ENCODE data around the gene NEK9. TPM values are rescaled to one million over a fixed set of nuclear protein-coding genes. Genes with fewer than 3 reads are reported as not detected.

Gene NEK9
- total RNA-seq, 1 donor from 2014 or later, result 43.5 TPM

DNA sequence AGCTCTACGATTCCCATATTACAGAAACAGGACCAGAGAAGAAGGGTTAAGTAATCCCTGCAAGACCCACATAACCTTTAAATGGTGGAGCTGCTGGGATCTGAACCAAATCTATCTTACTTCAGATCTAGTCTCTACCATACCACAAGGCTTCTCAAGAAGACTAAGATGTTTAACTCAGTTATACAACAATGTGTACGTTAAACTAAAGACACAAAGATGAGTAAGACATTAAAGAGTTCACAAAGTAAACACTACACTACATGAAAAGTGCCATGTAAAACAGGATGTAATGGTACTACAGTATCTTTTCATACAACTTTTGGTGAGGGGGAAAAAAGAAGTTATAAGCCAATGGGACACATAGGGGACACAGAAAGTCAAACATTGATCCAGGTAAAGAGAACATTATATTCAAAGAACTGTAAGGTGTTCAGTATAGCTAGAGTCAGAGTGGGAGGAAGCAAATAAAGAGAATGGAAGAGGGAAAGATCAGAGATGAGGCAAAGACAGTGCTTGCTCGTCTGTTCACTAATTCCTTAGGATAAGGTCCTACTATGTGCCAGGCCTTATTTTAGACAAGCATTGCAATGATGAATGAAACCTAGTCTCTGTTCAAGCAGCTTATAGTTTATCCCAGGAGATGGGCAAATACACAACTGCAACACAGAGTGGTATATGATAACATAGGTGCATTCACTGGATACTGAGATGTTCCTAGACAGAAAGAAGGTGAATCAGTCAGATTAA is 41.9 kb upstream of the NEK9 start:
- Histone ChIP-seq H3K27me3 (ENCODE audit: control insufficient read depth, insufficient read depth, low read length) (no peaks in the 10 kb centered on the region), H3K36me3 (ENCODE audit: control insufficient read depth, insufficient read depth, low read length) (no peaks in the 10 kb centered on the region), H3K4me3 (ENCODE audit: low read depth, low read length) (no peak overlapping the region)
- no peak for DNase-seq (ENCODE audit: low read depth)
- TF ChIP-seq, protein P1, sequence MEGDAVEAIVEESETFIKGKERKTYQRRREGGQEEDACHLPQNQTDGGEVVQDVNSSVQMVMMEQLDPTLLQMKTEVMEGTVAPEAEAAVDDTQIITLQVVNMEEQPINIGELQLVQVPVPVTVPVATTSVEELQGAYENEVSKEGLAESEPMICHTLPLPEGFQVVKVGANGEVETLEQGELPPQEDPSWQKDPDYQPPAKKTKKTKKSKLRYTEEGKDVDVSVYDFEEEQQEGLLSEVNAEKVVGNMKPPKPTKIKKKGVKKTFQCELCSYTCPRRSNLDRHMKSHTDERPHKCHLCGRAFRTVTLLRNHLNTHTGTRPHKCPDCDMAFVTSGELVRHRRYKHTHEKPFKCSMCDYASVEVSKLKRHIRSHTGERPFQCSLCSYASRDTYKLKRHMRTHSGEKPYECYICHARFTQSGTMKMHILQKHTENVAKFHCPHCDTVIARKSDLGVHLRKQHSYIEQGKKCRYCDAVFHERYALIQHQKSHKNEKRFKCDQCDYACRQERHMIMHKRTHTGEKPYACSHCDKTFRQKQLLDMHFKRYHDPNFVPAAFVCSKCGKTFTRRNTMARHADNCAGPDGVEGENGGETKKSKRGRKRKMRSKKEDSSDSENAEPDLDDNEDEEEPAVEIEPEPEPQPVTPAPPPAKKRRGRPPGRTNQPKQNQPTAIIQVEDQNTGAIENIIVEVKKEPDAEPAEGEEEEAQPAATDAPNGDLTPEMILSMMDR (IDR thresholded peaks at IDR 0.05; ENCODE audit: insufficient read depth, low read length, poor library complexity, severe bottlenecking), result no peak

DNA sequence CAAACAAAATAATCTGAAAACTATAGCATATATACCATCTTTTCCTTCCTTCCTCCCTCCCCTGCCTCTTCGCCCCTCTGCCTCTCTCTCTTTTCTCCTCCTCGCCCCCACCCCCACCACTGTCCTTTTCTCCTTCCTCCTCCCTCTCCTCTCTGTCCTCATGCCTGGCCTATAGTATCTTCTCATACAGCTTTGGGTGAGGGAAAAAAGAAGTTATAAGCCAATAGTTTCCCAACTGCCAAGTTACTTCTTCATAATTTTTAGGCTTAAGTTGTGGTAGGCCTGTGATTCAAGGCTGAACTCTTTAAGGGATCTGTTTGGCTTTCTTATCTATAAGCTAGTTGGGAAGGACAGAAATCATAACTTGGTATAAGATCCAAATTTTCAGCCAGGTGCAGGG is 40.5 kb upstream of the NEK9 start:
- H3K4me3 ChIP-seq (ENCODE audit: low read depth, low read length), result no peak overlapping the region
- no peak for DNase-seq (ENCODE audit: low read depth)
- TF ChIP-seq, protein P1 (IDR thresholded peaks at IDR 0.05; ENCODE audit: insufficient read depth, low read length, poor library complexity, severe bottlenecking), result no peak
- no peaks in the 10 kb centered on the region for H3K27me3 ChIP-seq (ENCODE audit: control insufficient read depth, insufficient read depth, low read length)
- no peaks in the 10 kb centered on the region for H3K36me3 ChIP-seq (ENCODE audit: control insufficient read depth, insufficient read depth, low read length)

DNA sequence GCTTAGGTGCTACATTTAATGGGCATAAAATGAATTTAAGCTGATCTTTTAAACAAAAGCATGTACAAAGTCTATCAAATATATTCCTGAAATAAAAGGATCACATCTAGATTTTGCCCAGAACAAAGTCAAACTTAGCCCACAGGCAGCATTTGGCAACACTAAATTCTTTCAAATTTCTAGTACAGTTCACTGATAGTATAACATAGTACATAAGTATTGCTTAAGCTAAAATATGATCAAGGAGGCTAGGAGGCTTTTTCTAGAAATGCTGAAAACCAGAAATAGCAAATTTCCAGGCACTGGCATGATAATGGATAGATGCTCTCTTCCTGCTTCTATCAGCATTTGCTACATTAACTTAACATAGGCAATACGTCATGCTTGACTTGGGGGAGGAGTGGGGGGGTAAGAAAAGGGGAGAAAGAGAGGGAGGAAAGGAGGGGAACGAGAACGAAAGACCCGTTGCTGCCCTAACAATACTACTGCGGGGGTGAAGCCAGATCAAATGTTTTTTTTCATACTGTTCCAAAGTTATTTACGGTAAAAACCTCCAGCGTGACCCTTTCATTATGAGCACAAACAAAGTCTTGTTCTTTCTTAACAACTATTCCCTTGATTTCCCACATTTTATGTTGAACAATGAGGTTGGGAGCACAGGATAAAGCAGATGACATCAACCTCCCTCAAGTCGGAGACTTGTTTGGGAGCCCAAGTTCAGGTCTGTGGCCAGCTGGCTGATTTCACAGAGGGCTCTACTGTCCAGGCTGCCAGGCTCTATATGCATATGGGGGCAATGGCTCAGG is 38.9 kb upstream of the NEK9 start:
- DNase-seq (ENCODE audit: low read depth), result no peak
- Histone ChIP-seq H3K36me3 (ENCODE audit: control insufficient read depth, insufficient read depth, low read length) (no peaks in the 10 kb centered on the region), H3K4me3 (ENCODE audit: low read depth, low read length) (no peak overlapping the region), H3K27me3 (ENCODE audit: control insufficient read depth, insufficient read depth, low read length) (no peaks in the 10 kb centered on the region)
- TF ChIP-seq, protein P1 (IDR thresholded peaks at IDR 0.05; ENCODE audit: insufficient read depth, low read length, poor library complexity, severe bottlenecking), result no peak

DNA sequence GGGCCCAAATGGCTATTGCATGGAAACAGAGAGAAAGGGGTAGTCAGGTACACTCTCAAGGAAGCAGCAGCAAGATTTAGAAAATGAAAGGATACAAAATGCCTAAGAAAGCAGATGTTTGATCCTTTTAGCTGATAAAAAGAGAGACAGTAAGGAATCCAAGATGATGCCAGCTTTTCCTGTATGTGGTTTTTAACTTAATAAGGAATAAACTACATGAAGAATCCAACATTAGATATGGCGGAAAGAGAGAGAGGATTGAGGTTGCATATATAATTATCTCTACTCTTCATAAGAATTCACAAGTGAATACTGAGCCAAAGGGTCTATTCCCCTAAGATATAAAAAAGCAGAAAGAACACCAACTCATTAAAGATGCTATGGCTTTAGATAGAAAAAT is 38.0 kb upstream of the NEK9 start:
- no peak for DNase-seq (ENCODE audit: low read depth)
- Histone ChIP-seq H3K27me3 (ENCODE audit: control insufficient read depth, insufficient read depth, low read length) (no peaks in the 10 kb centered on the region), H3K4me3 (ENCODE audit: low read depth, low read length) (no peak overlapping the region), H3K36me3 (ENCODE audit: control insufficient read depth, insufficient read depth, low read length) (no peaks in the 10 kb centered on the region)
- TF ChIP-seq, protein P1 (IDR thresholded peaks at IDR 0.05; ENCODE audit: insufficient read depth, low read length, poor library complexity, severe bottlenecking), result no peak

DNA sequence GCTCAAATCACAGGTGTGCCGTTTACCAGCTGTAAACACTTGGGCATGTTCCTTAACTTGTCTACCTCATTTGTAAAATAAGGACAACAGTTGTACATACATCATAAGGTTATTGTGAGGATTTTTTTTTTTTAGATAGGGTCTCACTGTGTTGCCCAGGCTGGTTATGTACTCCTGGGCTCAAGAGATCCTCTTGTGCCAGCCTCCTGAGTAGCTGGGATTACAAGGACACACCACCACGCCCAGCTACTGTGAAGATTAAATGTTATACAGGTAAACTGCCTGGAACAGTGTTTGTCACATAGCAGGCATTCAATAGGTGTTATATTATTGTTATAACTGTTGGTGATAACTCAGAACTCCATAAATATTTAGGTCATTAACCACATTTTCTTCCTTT is 36.8 kb upstream of the NEK9 start:
- Histone ChIP-seq H3K4me3 (ENCODE audit: low read depth, low read length) (no peak overlapping the region), H3K27me3 (ENCODE audit: control insufficient read depth, insufficient read depth, low read length) (no peaks in the 10 kb centered on the region), H3K36me3 (ENCODE audit: control insufficient read depth, insufficient read depth, low read length) (no peaks in the 10 kb centered on the region)
- TF ChIP-seq, protein P1 (IDR thresholded peaks at IDR 0.05; ENCODE audit: insufficient read depth, low read length, poor library complexity, severe bottlenecking), result no peak
- DNase-seq (ENCODE audit: low read depth), result no peak

Data from kidney epithelial cell (primary cell).